ENCODE data around the gene PDE7B.

- no peak for TF ChIP-seq CTCF (IDR thresholded peaks at IDR 0.05 in 8 of 11, conservative IDR thresholded peaks at IDR 0.05 in 3 of 11)
- no peak for TF ChIP-seq POLR2AphosphoS5 (IDR thresholded peaks at IDR 0.05)
These were observed 267.3 kb downstream of the PDE7B start for GRCh38 chr6:136118787-136119186.
